ENCODE data around the gene ASIC2.

ASIC2 gene

DNA sequence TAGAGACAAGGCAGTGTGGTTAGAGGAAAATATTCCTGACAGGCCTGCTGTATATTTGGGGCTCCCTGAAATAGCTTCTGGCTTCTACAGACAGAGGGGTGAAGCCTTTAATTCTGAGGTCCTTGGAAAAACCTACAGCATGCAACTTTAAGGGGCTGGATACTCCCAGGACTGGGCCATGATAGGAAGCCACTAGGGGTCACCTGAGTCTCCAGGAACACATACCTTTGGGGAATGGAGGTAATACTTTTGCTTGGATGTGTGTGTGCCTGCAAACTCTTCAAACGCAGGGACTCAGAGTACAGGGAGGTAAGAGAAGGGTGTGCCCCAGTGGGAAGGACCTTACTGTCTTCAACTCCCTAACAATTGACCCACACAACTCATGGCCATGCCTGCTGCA is 4.1 kb downstream of the ASIC2 start:
- DNase-seq (ENCODE audit: low spot score), result no peak

DNA sequence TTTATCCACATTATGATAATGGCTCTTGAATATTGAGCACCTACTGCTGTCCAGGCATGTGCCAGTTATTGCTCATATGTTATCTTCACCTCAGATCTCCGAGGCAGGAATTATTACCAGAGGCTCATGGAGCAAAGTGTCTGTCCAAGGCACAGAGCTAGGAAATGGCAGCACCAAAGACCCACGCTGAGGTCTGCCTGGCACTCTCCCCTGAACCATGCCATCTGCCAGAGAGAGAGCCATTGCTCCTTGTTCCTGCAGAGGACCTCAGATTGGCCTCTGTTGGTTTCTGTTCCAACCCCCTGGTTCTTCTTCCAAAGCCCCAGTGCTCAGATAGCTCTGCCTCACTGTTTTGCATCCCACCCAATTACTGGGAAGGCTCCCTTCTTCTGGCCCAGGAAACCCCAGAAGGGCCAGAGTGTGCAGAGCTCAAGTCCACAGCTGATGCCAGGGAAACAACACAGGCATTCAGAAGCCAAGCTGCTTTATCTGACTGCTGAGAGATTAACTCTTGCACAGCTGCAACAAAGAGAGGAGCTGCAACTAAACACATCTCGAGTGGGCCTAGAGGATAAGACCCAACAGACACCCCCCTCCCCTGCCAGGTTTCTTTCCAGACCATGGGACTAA is 5.9 kb downstream of the ASIC2 start:
- no peak for DNase-seq (ENCODE audit: low spot score)

DNA sequence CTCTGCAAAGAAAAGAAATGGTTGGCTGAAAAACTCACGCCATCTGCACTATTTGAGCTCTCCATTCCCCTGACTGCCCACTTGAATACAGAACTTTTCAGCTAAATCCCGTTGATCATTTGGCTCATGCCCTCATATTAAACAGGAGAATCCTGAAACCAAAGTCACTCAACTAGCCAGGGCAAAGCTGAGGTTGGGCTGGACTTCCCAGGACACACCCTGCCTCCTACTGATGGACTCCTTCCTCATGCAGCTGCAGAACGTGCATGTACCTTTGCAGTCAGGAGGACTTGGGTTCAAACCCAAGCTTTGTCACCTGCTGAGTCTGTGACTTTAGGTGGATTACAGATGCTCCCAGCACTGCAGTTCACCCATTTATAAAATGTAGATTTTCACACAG is 7.7 kb downstream of the ASIC2 start:
- DNase-seq (ENCODE audit: low spot score), result no peak

DNA sequence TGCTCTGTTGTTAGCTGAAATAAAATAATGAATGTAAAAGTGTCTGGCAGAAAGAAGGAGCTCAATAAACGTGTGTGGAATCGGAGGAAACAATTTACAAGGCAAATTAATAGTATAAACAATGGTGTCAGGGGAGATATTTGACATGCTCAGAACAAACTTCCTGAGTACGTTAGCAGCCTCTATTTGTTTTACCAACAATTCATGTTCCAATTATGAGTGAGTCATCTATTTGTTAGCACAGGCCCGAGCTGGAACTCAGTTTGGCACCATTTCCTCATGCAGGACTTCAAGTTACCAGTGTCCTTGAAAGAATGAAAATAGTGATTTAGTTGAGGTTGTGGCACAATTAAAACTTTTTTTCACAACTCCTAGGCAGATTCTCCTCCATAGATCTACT is 9.1 kb downstream of the ASIC2 start:
- no peak for DNase-seq (ENCODE audit: low spot score)

DNA sequence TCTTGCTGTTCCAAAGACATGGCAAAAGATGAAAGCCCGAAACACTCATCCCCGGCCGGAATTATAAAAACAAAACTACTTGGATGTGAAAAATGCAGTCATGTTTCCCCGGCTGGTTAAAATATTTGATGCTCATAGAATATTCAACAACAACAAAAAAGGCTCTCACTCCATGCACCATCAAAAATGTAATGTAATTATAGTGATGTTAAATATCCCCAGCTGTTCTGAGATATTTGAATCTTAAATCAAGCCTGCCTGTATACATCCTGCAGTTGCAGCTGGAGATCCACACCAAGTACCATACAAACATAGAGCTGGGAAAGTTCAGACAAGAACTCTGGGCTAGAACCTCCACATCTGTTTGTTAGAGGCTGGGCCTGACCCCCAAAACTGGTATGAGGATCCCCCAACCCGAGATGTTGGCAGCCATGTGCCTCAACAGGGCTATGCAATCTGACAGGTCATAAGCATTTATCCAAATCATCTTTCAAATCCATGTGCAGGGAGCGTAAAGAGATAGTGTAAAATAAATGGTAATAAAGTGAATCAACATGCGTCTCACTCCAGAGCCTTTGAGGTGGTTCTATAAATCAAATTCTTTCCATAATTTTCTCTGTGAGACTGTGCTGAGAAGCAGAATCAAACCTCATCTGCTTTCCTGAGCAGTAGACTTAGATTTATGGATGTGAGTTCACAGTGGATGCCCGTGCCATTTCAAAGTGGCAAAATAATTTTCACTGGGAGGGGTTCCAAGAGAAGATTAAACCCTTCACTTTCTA is 12.7 kb downstream of the ASIC2 start:
- no peak for DNase-seq (ENCODE audit: low spot score)

DNA sequence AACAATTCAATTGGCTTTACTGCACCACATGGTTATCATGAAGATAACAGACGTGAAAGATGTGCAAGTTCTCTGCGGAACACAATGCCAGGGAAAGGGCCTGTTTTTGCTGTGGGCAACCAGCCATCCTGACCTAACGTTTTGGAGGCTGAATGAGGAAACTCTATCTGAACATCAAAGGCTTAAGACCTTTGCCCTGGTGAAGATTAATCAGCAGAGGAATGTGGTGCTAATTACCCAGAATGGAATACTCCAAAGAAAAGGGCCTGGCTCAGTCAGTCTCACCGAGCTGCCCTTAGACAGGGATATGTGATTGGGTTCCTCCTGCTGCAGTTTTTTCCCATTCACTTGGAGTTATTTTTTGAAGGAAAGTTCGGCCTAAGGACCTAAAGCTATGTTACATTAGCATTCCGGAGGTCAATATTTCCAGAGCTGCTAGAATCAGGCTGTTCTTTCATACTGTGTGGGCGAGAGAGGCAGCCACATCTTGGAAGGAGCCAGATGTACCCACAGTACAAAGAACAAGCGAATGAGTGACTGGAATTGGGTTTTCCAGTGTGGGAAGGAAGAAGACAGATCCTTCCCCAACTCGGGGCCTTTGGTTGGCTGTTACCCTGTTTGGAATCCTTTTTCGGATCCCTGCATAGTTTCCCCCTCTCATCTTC is 15.5 kb downstream of the ASIC2 start:
- no peak for DNase-seq (ENCODE audit: low spot score)

DNA sequence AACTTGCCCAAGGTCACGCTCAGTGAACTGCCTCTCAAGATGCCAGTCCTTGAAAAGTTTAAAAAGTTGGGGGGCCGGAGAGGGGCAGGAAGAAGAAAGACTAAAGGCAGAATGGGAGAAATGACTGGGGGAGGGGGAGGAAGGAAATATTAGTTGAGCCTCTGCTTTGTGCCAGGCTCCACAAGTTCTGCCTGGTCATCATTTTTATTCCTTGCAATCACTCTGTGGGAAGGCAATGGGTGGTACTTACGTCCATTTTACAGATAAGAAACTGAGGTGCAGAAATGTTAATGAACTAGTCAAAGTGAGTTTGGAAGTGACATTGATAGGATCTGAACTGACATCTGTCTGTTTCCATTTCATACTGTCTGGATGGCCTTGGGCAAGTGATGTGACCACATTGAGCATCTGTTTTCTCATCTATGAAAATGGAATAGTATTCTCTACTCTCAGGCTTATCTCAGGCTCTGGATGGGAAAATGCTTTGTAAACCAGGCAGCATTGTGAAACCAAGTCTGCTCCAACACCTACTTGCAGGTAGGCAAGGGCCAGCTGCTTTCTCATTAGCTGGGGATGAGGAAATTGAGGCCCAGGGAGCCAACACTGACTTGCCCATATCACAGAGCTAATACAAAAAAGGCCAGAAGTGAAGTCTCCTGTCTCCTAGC is 19.2 kb downstream of the ASIC2 start:
- no peak for DNase-seq (ENCODE audit: low spot score)

DNA sequence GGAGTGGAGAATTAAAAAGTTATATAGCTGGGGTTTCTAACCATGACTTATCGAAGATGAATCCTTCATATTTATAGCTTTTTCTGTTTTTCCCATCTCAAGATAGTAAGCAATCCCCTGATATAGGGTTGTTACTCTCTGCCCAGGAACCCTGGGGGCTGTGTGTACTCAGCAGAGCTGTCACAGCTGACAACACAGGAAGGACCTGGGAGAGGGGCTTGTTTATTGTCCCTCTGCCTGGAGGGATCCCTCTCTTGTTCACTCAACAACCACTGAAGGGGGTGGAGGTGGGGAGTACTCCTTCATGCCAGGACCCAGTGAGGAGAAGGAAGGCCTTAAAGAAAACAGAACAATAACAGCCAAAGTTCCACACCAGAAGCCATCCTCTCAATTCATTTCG is 19.8 kb downstream of the ASIC2 start:
- no peak for DNase-seq (ENCODE audit: low spot score)

DNA sequence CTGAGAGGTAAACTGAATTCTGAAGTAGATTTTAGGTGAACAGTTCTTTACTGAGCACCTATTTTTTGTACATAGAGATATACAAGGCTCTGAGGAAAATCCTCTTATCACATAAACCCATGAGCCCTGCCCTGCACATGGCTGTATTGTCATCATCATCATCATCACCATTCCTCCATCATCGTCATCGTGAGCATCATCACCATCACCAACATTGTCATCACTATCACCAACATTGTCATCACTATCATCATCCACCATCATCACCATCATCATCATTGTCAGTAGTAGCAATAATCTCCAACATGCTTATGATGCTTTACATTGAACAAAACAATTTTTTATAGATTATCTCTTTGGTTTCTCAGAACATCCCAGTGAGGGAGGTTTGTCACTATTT is 20.7 kb downstream of the ASIC2 start:
- DNase-seq (ENCODE audit: low spot score), result no peak

DNA sequence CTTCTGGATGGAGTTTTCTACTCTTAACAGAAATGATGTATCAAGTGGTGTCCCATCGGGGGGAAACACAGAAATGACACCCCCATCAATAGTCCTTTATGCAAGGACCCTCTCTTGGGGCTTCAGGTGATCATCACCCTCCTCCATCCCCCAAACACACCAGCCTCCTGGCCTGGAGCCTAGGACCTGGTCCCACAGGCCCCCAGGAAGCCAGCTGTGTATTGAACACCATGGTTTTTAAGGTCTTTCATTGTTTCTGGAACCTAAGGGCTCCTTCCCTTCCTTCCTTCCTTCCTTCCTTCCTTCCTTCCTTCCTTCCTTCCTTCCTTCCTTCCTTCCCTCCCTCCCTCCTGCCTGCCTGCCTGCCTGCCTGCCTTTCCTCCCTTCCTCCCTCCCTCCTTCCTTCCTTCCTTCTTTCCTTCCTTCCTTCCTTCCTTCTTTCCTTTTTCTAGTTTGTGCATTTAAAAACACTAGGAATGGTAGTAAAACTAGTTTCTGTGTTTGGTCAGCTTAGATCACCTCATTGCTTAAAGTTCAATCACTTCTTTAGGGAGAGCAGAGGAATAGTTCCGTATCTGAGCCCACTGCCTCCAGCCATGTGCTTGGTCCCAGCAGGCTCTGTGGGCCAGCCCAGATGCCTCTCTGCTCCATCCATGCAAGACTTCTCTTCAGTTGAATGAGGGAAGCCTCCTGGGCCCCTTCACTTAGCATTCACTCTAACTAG is 23.6 kb downstream of the ASIC2 start:
- DNase-seq (ENCODE audit: low spot score), result no peak

DNA sequence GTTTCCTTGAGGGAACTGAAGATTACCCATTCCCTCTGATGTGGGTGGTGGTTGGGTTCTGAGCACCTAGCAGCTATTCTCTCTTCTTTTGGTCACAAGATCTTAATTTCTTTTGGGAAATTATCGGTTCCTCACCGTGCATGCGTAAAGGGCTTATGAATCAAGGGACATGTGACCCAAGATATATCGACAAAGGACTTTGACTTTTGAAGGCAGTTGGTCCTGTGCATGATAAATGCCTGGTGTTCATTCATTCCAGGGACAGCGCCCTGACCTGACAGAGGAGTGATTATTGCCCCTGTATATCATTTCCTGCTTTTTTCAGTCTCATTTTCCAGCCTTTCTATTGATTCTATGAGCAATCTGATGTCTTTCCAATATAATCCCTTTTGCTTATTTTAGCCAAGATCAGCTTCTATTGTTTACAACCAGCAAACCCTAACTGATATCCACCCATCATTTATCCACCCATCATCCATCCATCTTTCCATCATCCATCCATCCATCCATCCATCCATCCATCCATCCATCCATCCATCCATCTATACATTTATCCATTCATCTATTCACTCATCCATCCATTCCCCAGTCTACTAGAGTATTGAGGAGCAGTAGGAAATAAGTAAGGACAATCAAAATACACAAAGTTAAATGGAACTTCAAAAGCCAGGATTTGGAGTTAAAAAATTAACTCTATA is 25.1 kb downstream of the ASIC2 start:
- DNase-seq (ENCODE audit: low spot score), result no peak

DNA sequence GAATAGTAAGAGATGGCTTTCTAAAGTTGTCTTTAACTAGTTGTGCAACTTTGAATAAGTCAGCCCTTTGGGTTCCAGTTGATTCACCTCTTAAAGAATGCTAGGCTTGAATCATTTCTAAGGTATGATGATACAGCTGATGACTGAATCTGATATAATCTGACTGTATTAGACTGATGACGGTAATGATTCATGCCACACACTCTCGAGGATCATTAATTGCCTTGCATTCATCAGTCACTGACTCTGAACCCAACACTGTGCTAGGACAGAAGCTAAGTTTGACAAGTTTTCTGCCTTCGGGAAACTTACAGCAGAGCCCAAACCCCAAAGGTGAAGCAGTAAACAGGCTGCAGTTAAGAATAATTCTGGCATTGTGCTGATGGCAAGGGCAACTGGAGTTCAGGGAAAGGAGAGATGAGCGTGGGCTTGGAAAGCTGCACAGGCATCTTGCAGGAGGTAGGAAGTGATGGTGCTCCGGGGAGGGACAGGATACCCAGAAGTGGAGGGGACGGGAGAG is 25.8 kb downstream of the ASIC2 start:
- no peak for DNase-seq (ENCODE audit: low spot score)

DNA sequence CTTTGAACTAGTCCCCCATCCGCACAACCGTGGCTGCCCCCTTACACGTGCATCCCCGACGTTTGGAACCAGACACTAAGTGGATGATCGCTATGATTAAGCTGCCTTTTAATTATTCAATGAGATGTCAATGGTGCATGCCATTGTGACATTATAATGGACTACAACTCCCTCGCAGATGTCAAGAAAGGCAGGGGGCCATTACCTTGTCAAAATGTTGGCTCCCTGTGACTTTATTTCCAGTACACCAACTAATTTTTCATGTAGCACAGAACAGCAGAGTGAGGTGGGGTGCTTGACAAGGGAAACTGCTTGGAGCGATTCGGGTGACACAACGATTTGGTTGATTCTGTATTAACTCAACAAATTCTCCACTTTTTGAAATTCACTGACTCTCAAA is 26.5 kb downstream of the ASIC2 start:
- DNase-seq (ENCODE audit: low spot score), result no peak

DNA sequence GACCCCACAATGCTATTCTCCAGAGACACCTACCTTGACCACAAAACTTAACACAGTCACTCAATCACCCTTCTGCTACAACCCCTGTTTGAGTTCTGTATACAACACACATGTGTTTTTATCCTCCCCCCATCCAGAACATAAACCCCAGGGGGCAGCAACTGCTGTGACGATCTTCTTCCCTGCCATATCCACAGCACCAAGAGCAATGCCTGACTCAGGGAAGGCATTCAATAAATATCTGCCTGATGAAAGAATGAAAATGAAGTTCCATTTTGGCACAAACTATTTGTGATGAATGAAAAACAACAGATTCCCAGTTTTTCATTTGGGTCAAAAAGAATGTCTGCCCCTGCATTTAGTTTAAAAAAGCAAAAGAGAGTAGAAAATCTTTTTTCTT is 27.0 kb downstream of the ASIC2 start:
- no peak for DNase-seq (ENCODE audit: low spot score)

DNA sequence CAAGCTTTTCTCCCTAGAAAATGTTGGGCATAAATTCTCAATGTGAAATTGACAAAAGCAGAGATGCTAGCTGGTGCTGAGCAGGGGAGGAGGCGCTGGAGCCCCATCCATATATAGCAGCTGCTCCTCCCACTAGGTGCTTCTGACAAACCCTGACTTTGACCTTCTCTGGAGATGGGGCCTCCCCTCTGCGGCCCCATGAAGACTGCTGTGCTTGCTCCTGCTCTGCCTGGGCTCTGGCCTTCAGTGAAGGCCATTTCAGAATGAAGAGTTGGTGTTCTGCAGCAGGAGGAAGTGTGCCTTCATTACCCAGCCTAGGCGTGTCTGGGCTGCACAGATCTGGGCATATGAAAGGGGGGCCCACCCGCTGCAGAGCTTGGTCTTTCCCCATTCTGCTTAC is 29.7 kb downstream of the ASIC2 start:
- no peak for DNase-seq (ENCODE audit: low spot score)

DNA sequence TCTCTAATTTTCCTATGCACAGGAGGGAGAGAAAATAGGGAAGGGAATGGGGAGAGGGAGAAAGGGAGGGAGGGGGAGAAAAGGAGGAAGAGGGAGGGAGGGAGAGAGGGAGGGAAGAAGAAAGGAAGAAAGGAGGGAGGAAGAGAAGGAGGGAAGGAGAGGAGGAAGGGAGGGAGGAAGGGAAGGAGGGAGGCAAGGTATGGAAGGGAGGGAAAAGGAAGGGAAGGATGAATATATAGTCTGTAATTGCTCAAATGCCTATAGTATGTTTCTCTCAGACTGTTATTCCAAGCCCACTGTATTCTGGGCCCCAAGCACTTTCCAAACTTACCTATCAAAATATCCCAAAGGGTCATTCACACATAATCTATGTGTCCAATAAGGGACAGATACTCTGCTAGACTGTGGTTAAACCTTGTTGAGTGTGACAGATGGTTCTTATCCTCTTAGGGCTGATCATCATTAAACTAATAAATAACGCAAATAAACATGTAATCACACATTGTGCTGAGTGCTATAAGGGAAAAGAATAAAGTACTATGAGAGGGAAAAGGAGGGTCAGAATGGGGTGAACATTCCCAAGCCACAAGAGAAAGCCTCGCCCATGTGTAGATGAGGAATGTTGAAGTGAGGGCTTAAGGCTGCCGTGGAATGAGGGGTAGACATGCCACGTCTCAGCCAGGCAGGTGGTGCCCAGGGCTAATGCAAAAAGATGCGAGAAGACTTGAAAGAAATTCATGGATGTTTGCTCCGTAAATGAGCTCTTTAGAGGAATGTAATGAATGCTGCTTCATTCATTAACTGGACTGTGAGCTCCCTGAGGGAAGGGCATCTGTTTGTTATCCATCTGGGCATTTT is 30.6 kb downstream of the ASIC2 start:
- no peak for DNase-seq (ENCODE audit: low spot score)

DNA sequence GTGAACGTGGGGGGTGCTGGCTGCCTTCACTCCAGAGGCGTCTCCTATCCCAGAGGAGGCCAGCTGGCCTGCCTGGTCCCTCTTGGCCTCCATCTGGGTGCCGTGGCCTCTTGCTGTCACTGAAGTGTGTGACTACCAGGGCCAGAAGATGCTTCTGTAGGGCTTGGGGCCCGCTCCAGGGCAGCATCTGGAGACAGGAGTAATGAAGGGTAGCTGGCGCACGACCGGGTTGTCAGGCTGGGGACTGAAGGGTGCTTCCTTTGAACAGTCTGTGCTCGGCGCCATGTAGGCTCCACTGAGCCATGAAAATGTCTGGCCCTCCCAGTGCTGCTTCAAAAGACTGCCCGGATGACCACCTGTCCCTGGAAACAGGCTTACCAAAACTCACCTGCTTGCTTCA is 31.3 kb downstream of the ASIC2 start:
- DNase-seq (ENCODE audit: low spot score), result no peak

DNA sequence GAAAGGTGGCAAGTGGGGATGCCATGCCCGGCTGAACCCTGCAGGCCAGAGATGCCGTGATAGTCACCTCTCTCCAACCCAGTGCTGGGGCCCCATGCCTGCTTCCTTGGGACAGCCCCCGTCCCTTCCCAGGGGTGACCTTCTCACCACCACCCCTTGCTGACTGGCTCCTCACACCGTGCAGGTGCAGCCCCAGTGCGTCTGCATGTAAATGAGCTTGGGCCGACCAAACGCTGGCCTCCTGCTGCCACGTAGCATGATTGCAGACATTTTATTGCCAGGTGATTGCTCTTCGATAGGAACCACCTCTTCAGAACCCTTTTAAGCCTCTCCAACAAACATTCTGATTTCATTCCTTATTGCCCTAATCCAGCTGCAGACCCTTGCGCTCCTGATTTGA is 32.5 kb downstream of the ASIC2 start:
- DNase-seq (ENCODE audit: low spot score), result no peak

DNA sequence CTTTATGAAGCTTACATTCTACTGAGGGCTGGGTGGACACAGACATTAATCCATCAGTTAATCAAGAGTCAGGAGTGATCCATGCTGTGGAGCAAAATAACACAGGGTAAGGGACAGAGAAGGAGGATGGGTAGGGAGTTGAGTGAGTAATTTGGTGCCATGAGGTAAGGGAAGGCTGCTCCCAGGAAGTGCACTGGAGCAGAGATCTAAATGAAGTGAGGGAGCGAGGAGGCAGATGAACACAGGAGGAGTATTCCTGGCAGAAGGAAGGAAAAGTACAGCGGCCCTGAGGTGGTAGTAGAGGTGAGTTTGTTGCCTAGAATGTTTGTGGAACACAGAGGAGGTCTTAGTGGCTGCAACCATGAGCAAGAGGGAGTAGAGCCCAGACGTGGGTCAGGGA is 34.8 kb downstream of the ASIC2 start:
- DNase-seq (ENCODE audit: low spot score), result no peak

DNA sequence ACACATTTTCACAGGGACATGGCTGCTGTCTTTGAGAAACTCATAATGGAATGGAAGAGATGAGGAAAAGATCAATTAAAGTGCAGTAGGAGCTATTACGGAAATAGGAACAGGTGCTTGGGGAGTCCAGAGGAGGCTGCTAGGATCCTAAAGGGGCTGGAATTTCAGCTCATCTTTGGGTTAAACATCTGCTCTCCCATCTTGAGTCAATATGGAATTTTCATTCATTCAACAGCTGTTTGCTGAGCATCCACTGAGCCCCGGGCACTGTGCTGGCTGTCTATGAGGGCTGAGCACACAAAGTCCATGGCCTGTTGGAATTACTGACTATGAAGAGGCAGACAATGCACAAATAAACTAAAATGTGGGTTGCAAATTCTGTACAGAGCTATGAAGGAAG is 47.9 kb downstream of the ASIC2 start:
- DNase-seq (ENCODE audit: low spot score), result no peak

Data from hematopoietic multipotent progenitor cell treated with erythropoietin and hydrocortisone succinate and interleukin-3 and kit ligand, for 17 days (in vitro differentiated cells).